Omental fat pad (tissue), 4 donors: ENCODE measurements around the gene SPC25. TPM values are rescaled to one million over a fixed set of nuclear protein-coding genes. Genes with fewer than 3 reads are reported as not detected.

Experiments
- ATAC-seq: fragments of 150-250 bp; one replicate; pipeline ENCODE4 v1.9.1; 2016; ENCODE audit warnings: mild to moderate bottlenecking, moderate library complexity; ENCODE audit not compliant: low FRiP score
- DNase-seq: peaks from one replicate; pipeline ENCODE4 v3.0.0-alpha.2; 2019; ENCODE audit warnings: low spot score
- total RNA-seq, 4 donors: library from RNA; depleted of rRNA; stranded (reverse); fragments of >200 nt; gene quantifications; one replicate each; pipeline ENCODE4 v1.1.0, GENCODE V29; 2016
- TF ChIP-seq, protein P1 (sequence below), 3 donors: fragments of 450-650 bp; IDR thresholded peaks; one replicate each; pipeline ENCODE4 v1.5.1; 2016 to 2017; ENCODE audit warnings: antibody characterized with exemption in 3 of 3, mild to moderate bottlenecking in 3 of 3, moderate library complexity in 2 of 3

Gene SPC25
- total RNA-seq, 4 donors from 2014 or later = 0.84 TPM; not detected in 3

DNA sequence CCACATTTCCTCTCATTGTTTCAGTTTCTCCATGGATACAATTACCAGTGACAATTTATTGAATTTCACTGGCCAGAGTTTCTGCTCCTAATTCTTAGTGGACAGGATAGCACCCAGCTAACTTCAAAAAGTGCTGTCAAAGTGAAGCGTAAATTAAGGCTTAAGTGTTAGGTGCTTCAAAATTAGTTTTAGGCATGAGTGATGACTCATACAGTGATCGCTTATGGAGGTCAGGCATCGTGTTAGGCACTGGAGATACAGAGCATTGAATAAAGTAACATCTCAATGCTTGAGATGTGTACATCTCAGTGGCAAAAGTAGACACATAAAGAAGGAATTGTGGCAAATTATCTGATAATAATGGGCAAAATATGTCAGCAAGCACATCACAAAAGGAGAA lies 47.0 kb downstream of the SPC25 start:
- DNase-seq (no peak), ATAC-seq (no peak)
- TF ChIP-seq, protein P1, sequence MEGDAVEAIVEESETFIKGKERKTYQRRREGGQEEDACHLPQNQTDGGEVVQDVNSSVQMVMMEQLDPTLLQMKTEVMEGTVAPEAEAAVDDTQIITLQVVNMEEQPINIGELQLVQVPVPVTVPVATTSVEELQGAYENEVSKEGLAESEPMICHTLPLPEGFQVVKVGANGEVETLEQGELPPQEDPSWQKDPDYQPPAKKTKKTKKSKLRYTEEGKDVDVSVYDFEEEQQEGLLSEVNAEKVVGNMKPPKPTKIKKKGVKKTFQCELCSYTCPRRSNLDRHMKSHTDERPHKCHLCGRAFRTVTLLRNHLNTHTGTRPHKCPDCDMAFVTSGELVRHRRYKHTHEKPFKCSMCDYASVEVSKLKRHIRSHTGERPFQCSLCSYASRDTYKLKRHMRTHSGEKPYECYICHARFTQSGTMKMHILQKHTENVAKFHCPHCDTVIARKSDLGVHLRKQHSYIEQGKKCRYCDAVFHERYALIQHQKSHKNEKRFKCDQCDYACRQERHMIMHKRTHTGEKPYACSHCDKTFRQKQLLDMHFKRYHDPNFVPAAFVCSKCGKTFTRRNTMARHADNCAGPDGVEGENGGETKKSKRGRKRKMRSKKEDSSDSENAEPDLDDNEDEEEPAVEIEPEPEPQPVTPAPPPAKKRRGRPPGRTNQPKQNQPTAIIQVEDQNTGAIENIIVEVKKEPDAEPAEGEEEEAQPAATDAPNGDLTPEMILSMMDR (IDR thresholded peaks at IDR 0.05) = no peak

DNA sequence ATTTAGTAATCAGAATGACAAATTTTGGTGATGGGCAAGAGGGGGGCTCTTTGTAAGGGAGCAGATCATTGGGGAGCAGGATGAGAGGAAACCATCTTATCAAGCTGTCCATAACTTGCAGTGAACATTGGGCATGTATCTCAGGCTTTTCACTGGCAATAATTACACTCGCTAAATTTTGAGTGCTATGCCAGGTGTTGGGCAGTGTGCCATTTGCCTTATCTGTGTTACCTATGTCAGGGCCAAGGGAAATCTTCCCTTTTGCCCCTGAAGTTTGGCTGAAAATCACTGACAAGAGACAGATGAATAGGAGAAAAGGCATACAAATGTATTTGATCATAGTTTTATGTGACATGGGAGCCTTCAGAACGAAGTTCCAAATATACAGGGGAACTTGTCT lies 48.8 kb downstream of the SPC25 start:
- DNase-seq (no peak), ATAC-seq (no peak)
- TF ChIP-seq, protein P1 (IDR thresholded peaks at IDR 0.05) = no peak

DNA sequence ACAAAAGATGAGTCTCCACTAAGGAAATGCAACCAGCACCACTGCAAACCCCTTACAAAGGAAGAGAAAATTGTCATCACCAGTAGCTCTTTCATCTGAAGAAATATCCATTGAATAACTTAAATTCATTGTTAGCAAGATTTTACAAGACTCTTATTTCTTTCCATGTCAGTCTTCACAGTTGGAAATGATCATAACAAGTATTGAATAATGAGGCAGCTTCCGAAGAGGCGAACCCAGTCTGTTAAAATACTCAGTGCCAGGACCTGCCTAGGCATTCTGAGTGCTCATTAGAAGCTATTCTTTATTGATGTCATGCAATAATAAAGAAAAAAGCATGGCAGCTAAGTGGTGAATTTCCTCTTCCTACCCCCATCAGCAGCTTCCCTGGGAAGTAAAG lies 54.3 kb downstream of the SPC25 start:
- ATAC-seq (no peak), DNase-seq (no peak)
- TF ChIP-seq, protein P1 (IDR thresholded peaks at IDR 0.05) = no peak

DNA sequence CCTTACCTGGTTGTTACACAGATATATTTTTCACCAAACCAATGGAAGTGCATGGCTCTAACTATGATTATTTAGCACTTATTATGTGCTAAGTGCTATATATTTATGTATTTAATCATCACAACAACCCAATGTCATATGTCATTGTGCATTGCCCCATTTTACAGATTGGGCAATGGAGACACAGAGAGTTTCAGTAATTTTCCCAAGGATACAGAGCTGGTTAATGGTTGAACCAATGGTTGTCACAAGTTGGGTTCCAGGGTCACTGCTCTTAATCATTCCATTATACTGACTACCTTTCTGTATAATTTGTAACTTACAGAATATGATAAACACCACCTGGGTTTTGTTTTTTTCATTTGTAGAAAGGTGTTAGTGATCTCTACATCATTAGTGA lies 58.6 kb downstream of the SPC25 start:
- TF ChIP-seq, protein P1 (IDR thresholded peaks at IDR 0.05) = no peak
- DNase-seq (no peak), ATAC-seq (no peak)

DNA sequence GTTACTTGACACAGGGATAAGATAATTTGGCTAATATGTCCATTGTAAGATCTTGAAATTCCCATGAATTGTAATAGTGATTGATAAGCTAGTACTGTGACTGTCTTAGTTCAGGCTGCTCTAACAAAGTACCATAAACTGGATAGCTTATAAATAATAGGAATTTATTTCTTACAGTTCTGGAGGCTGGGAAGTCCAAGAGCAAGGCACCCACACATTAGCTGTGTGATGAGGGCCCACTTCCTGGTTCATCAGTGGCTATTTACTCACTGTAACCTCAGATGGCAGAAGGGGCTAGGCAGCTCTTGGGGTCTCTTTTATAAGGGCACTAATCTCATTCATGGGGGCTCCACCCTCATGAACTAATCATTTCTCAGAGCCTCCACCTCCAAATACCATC lies 59.3 kb downstream of the SPC25 start:
- ATAC-seq (no peak), DNase-seq (no peak)
- TF ChIP-seq, protein P1 (IDR thresholded peaks at IDR 0.05) = no peak

DNA sequence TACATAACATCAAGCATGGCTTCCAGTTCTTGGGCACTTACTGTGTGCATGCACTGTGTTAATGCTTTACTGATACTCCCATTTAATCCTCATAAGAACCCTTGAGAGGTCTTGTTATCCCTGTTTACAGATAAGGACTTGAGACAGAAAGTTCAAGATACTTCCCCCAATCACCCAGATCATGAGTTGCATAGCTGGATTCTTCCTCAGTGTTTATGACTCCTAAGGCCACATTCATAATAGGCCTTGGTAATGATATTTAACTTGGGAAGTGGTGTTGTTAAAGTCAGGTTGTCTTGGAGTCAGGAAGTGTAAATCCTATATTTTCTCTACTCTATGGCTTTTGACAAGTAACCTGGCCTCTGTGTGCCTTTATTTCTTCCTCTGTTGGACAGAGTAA lies 65.1 kb downstream of the SPC25 start:
- no peak for DNase-seq
- TF ChIP-seq, protein P1 (IDR thresholded peaks at IDR 0.05) = no peak
- no peak for ATAC-seq

DNA sequence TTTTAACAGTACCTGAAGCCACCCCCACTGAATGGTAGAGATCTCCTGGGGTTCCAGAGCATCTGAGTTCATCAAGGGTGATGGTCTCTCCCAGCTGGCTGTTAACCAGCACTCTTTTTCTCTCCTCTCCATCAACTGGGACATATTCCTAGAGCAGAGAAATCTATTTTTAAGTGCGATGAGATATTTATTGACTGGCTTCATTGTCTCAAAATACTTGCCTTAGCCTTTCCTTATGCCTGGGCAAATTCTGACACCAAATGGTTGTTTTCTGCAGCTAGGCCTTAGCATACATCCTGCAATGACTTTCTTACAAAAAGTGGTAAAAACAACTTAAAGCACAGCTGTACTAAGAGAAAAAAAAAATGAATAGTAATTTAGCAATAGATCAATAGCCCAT lies 68.2 kb downstream of the SPC25 start:
- DNase-seq (no peak), ATAC-seq (no peak)
- TF ChIP-seq, protein P1 (IDR thresholded peaks at IDR 0.05) = no peak
